Colonic mucosa (tissue), 4 donors: ENCODE results near the gene MAMLD1. TPM values are rescaled to one million over a fixed set of nuclear protein-coding genes. Genes with fewer than 3 reads are reported as not detected.

Experiments used
- DNase-seq: peaks from one replicate; pipeline ENCODE4 v3.0.0-alpha.2; 2020
- H3K27ac ChIP-seq: fragments of 200-600 bp; one replicate; pipeline ENCODE4 v1.8.0; 2021
- H3K27me3 ChIP-seq: fragments of 200-600 bp; one replicate; pipeline ENCODE4 v1.8.0; 2021
- H3K36me3 ChIP-seq: fragments of 200-600 bp; one replicate; pipeline ENCODE4 v1.8.0; 2021
- H3K4me1 ChIP-seq: fragments of 200-600 bp; one replicate; pipeline ENCODE4 v1.8.0; 2021; ENCODE audit warnings: mild to moderate bottlenecking
- H3K4me3 ChIP-seq: fragments of 200-600 bp; one replicate; pipeline ENCODE4 v1.8.0; 2021
- H3K9ac ChIP-seq, 2 donors: one replicate each; pipeline ENCODE4 v1.7.0; 2013; ENCODE audit warnings: control low read depth in 2 of 2, low read depth in 2 of 2, low read length in 2 of 2
- H3K9me3 ChIP-seq: fragments of 200-600 bp; one replicate; pipeline ENCODE4 v1.8.0; 2021
- intact Hi-C: fragments of 100-400 bp; cut with DNase I; formaldehyde crosslinking; loops from one replicate; pipeline ENCODE4 v1.14.1; 2022
- total RNA-seq, 2 donors: library from RNA; stranded (reverse); fragmentation: NEBNext Ultra II Directional in 1 of 2; extraction: Animal tissue kit (Norgen Biotek cat#: 25700) in 1 of 2; gene quantifications; one replicate each; pipeline ENCODE4 v1.2.1, GENCODE V29; 2021
- TF ChIP-seq, protein P1 (sequence below): fragments of 200-600 bp; IDR thresholded peaks from one replicate; pipeline ENCODE4 v1.8.0; 2022; ENCODE audit warnings: antibody characterized with exemption, mild to moderate bottlenecking
- donor health status: healthy.
- donor health status: DM: no; HTN: no; CAD: no.
- donor health status: DM: no; HTN: no; CAD: no.

The MAMLD1 gene
- total RNA-seq, 2 donors from 2014 or later: 0.49 to 0.93 TPM

DNA sequence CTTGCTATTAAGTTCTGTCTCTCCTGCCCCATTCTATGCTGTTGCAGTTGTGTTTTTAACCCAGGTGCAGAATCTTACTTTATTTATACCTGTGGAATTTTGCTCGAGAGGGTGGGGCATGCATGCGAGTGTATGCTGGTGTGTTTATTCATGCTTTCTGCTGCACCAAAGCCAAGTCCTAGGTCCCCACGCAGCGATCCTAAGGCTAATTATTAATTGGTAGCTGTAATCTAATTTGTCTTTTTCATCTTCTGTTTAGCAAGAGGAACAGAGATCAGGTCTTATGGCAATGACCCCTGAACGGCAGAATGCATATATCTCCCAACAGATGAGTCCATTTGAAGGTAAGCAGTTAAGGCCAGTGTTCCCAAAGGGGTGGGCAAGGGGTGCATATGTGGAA, 146.6 kb downstream of the MAMLD1 start:
- TF ChIP-seq, protein P1, sequence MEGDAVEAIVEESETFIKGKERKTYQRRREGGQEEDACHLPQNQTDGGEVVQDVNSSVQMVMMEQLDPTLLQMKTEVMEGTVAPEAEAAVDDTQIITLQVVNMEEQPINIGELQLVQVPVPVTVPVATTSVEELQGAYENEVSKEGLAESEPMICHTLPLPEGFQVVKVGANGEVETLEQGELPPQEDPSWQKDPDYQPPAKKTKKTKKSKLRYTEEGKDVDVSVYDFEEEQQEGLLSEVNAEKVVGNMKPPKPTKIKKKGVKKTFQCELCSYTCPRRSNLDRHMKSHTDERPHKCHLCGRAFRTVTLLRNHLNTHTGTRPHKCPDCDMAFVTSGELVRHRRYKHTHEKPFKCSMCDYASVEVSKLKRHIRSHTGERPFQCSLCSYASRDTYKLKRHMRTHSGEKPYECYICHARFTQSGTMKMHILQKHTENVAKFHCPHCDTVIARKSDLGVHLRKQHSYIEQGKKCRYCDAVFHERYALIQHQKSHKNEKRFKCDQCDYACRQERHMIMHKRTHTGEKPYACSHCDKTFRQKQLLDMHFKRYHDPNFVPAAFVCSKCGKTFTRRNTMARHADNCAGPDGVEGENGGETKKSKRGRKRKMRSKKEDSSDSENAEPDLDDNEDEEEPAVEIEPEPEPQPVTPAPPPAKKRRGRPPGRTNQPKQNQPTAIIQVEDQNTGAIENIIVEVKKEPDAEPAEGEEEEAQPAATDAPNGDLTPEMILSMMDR: no peak
- no peaks in the 10 kb centered on the region for H3K27me3 ChIP-seq
- no peaks in the 10 kb centered on the region for H3K36me3 ChIP-seq
- H3K4me3 ChIP-seq: no peak overlapping the region
- no peak overlapping the region for H3K9ac ChIP-seq
- intact Hi-C loops: no loop called here
- DNase-seq: no peak
- H3K4me1 ChIP-seq: peaks cover 4% of the 10 kb centered on the region
- H3K9me3 ChIP-seq: no peaks in the 10 kb centered on the region
- H3K27ac ChIP-seq: no peak overlapping the region

DNA sequence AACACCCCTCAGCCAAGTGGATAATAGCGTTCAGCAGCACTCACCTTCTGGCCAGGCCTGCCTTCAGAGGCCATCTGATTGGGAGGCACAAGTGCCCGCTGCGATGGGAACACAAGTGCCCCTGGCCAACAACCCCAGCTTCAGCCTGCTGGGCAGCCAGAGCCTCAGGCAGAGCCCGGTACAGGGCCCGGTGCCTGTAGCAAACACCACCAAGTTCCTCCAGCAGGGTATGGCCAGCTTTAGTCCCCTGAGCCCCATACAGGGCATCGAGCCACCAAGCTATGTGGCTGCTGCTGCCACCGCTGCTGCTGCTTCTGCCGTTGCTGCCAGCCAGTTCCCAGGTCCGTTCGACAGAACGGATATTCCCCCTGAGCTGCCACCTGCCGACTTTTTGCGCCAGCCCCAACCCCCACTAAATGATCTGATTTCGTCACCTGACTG, 149.4 kb downstream of the MAMLD1 start:
- no peak for DNase-seq
- Histone ChIP-seq H3K4me3 (no peak overlapping the region), H3K4me1 (peaks cover 4% of the 10 kb centered on the region), H3K27me3 (no peaks in the 10 kb centered on the region), H3K9ac (no peak overlapping the region), H3K9me3 (no peaks in the 10 kb centered on the region), H3K27ac (no peak overlapping the region), H3K36me3 (no peaks in the 10 kb centered on the region)
- intact Hi-C loops: no loop called here
- TF ChIP-seq, protein P1: no peak

DNA sequence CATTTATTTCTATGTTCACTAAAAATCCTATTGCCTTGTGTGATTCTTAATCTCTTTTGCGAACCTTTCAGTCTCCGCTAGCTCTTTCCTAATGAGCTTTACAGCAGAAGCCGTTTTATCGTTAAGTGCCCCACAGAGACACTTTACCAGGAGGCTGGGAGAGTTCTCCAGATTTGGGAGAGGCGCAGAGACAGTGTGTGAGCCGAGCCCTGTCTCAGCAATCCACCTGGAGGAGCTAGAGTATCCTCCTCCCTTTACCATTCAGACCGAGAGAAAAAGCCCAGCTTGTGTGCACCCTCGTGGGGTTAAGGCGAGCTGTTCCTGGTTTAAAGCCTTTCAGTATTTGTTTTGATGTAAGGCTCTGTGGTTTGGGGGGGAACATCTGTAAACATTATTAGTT, 150.4 kb downstream of the MAMLD1 start:
- Histone ChIP-seq H3K36me3 (no peaks in the 10 kb centered on the region), H3K27ac (no peak overlapping the region), H3K4me3 (no peak overlapping the region), H3K9ac (no peak overlapping the region), H3K4me1 (no peaks in the 10 kb centered on the region), H3K27me3 (no peaks in the 10 kb centered on the region), H3K9me3 (no peaks in the 10 kb centered on the region)
- intact Hi-C loops: no loop called here
- DNase-seq: no peak
- TF ChIP-seq, protein P1: no peak

DNA sequence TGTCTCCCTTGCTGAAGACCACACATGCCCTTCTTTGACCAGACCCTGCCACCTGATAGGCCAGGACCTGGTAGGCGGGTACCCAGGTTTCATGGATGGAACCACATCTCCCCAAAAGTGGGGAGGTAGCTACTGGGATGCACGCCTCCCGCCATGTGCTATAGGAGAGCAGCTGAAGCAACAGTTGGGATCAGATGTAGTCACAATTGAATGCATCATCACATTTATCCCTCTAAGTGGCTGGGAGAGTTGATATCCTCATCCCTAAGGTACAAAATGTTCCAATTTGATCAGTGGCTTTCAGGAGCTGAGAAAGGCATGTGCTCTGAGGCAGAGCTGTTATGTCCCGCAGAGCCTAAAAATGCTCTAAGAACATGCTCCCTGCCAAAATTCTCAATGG, 151.3 kb downstream of the MAMLD1 start:
- Histone ChIP-seq H3K27me3 (no peaks in the 10 kb centered on the region), H3K36me3 (no peaks in the 10 kb centered on the region), H3K27ac (no peak overlapping the region), H3K9ac (no peak overlapping the region), H3K9me3 (no peaks in the 10 kb centered on the region), H3K4me3 (no peak overlapping the region), H3K4me1 (no peaks in the 10 kb centered on the region)
- TF ChIP-seq, protein P1: no peak
- intact Hi-C loops: no loop called here
- no peak for DNase-seq

DNA sequence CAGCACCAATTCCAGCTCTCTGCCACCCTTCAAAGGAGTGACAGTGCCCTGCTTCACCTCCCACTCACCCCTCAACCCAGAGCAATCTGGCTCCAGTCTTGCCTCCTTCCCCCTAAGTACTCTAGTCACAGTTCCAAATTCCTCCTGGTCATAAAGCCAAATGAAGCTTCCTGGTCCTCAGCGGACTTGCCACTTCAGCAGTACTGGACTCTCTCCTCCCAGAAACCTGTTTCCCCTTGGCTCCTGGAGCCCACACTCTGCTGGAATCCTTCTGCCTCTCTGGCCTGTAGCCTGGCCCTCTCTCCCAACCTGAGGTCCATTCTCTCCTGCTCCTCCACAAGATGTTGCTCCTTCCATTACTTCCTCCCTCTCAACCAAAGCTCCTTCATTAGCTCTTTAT, 152.7 kb downstream of the MAMLD1 start:
- no peaks in the 10 kb centered on the region for H3K27me3 ChIP-seq
- no peaks in the 10 kb centered on the region for H3K9me3 ChIP-seq
- no peak overlapping the region for H3K27ac ChIP-seq
- H3K36me3 ChIP-seq: no peaks in the 10 kb centered on the region
- no peaks in the 10 kb centered on the region for H3K4me1 ChIP-seq
- TF ChIP-seq, protein P1: no peak
- H3K4me3 ChIP-seq: no peak overlapping the region
- H3K9ac ChIP-seq: no peak overlapping the region
- no peak for DNase-seq
- intact Hi-C loops: no loop called here
